Vagina (tissue), 2 donors: ENCODE results near the gene PLCB1. TPM values are rescaled to one million over a fixed set of nuclear protein-coding genes. Genes with fewer than 3 reads are reported as not detected.
"Not testable (repeated sequence)": the region's sequence is repeated elsewhere in the genome, so short reads cannot be mapped to it uniquely, and the experiment has no call there.

Experiments
- DNase-seq, 2 donors: peaks; one replicate each; pipeline ENCODE4 v3.0.0-alpha.2; 2017; ENCODE audit errors: extremely low spot score in 2 of 2
- H3K27ac ChIP-seq: fragments of 200-600 bp; sonication (generic); one replicate; pipeline ENCODE4 v1.5.1; 2019
- H3K27me3 ChIP-seq: fragments of 200-600 bp; sonication (generic); one replicate; pipeline ENCODE4 v1.5.1; 2019
- H3K36me3 ChIP-seq, 2 donors: fragments of 200-600 bp; sonication (generic); one replicate each; pipeline ENCODE4 v1.5.1; 2017 to 2019
- H3K4me1 ChIP-seq: fragments of 200-600 bp; sonication (generic); one replicate; pipeline ENCODE4 v1.5.1; 2019
- H3K4me3 ChIP-seq, 2 donors: fragments of 200-600 bp; sonication (generic); 1 replicate in 1 of 2; 2 replicates in 1 of 2; pipeline ENCODE4 v1.5.1; 2016 to 2019
- H3K9me3 ChIP-seq: fragments of 200-600 bp; sonication (generic); one replicate; pipeline ENCODE4 v1.5.1; 2019
- POLR2A ChIP-seq, 2 donors: fragments of 450-650 bp; IDR thresholded peaks; one replicate each; pipeline ENCODE4 v1.6.1; 2017; ENCODE audit warnings: antibody characterized with exemption in 2 of 2, mild to moderate bottlenecking in 2 of 2, moderate library complexity in 2 of 2
- POLR2AphosphoS5 ChIP-seq, 2 donors: sonication (generic); formaldehyde crosslinking; IDR thresholded peaks; one replicate each; pipeline ENCODE4 v1.9.0; 2017; ENCODE audit warnings: antibody characterized with exemption in 2 of 2, mild to moderate bottlenecking in 2 of 2, low read depth in 1 of 2; ENCODE audit not compliant: insufficient read depth in 1 of 2
- intact Hi-C: fragments of 100-400 bp; cut with DNase I; formaldehyde crosslinking; loops from one replicate; pipeline ENCODE4 v1.15.1; 2023
- total RNA-seq: library from RNA; depleted of rRNA; stranded (reverse); fragments of >200 nt; gene quantifications from one replicate; pipeline ENCODE4 v1.2.3, GENCODE V29; 2016
- TF ChIP-seq, protein P1 (sequence below), 3 experiments: fragments of 450-650 bp in 2 of 3; fragments of 200-600 bp in 1 of 3; sonication (generic) in 1 of 3; IDR thresholded peaks; one replicate each; pipeline ENCODE4 v1.5.1; 2017 to 2019; ENCODE audit warnings: antibody characterized with exemption in 3 of 3, mild to moderate bottlenecking in 2 of 3, moderate library complexity in 2 of 3

The PLCB1 gene
- total RNA-seq, 1 donor from 2014 or later: 32.4 TPM

- no peak for TF ChIP-seq POLR2AphosphoS5 (IDR thresholded peaks at IDR 0.05; ENCODE audit: insufficient read depth in 1 of 2, low read depth in 1 of 2)
- TF ChIP-seq POLR2A (IDR thresholded peaks at IDR 0.05): no peak
- TF ChIP-seq, protein P1, sequence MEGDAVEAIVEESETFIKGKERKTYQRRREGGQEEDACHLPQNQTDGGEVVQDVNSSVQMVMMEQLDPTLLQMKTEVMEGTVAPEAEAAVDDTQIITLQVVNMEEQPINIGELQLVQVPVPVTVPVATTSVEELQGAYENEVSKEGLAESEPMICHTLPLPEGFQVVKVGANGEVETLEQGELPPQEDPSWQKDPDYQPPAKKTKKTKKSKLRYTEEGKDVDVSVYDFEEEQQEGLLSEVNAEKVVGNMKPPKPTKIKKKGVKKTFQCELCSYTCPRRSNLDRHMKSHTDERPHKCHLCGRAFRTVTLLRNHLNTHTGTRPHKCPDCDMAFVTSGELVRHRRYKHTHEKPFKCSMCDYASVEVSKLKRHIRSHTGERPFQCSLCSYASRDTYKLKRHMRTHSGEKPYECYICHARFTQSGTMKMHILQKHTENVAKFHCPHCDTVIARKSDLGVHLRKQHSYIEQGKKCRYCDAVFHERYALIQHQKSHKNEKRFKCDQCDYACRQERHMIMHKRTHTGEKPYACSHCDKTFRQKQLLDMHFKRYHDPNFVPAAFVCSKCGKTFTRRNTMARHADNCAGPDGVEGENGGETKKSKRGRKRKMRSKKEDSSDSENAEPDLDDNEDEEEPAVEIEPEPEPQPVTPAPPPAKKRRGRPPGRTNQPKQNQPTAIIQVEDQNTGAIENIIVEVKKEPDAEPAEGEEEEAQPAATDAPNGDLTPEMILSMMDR (IDR thresholded peaks at IDR 0.05): no peak
- H3K27me3 ChIP-seq: no peaks in the 10 kb centered on the region
Observed at GRCh38 chr20:8432435-8433148, 300.5 kb downstream of the PLCB1 start.

GRCh38 chr20:8433291-8433690 is 301.2 kb downstream of the PLCB1 start:
- no peaks in the 10 kb centered on the region for H3K9me3 ChIP-seq
- H3K27ac ChIP-seq: no peak overlapping the region
- intact Hi-C loops: no loop called here
- H3K4me3 ChIP-seq: no peak overlapping the region
- no peaks in the 10 kb centered on the region for H3K36me3 ChIP-seq
- no peaks in the 10 kb centered on the region for H3K27me3 ChIP-seq
- DNase-seq: no peak
- peaks cover 10% of the 10 kb centered on the region for H3K4me1 ChIP-seq
- no peak for TF ChIP-seq POLR2AphosphoS5 (IDR thresholded peaks at IDR 0.05; ENCODE audit: insufficient read depth in 1 of 2, low read depth in 1 of 2)
- no peak for TF ChIP-seq POLR2A (IDR thresholded peaks at IDR 0.05)
- TF ChIP-seq, protein P1 (IDR thresholded peaks at IDR 0.05): no peak

More at GRCh38 chr20:8432435-8433148, 300.5 kb downstream of the PLCB1 start:
- no peak overlapping the region for H3K4me3 ChIP-seq
- no peaks in the 10 kb centered on the region for H3K36me3 ChIP-seq
- H3K4me1 ChIP-seq: peaks cover 10% of the 10 kb centered on the region
- no peaks in the 10 kb centered on the region for H3K9me3 ChIP-seq
- H3K27ac ChIP-seq: no peak overlapping the region
- intact Hi-C loops: no loop called here
- no peak for DNase-seq

DNA sequence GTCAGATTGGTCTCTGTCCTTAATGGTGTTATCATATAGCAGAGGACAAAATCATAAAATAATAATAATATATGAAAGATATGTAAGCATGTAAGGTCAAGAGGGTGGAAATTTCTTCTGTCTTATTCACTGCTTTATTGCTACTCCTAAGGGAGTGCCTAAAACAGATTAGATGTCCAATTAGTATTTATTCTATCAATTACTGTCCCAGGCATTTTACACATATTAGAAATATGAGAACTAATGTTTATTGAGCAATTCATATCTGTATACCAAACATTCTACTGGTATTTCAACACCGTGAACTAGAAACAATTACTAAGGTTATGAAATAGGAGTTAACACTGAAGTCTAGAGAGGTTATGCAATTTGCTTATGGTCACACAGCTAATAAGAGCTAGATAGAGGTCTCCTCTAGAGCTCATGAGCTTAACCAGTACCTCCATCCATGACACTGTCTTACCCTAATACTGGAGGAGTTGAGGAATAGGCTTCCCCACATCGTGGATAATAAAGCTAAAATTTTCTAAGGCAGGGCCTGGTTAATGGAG is 302.3 kb downstream of the PLCB1 start:
- Histone ChIP-seq H3K27me3 (no peaks in the 10 kb centered on the region), H3K36me3 (no peaks in the 10 kb centered on the region)
- intact Hi-C loops: no loop called here

GRCh38 chr20:8435285-8436035 is 303.4 kb downstream of the PLCB1 start:
- TF ChIP-seq, protein P1 (IDR thresholded peaks at IDR 0.05): no peak
- no peak for TF ChIP-seq POLR2AphosphoS5 (IDR thresholded peaks at IDR 0.05; ENCODE audit: insufficient read depth in 1 of 2, low read depth in 1 of 2)
- no peak for TF ChIP-seq POLR2A (IDR thresholded peaks at IDR 0.05)
- Histone ChIP-seq H3K4me1 (peaks cover 10% of the 10 kb centered on the region), H3K36me3 (no peaks in the 10 kb centered on the region), H3K9me3 (no peaks in the 10 kb centered on the region), H3K4me3 (no peak overlapping the region), H3K27ac (no peak overlapping the region), H3K27me3 (no peaks in the 10 kb centered on the region)
- no peak for DNase-seq
- intact Hi-C loops: no loop called here

More for the DNA sequence above, 302.3 kb downstream of the PLCB1 start:
- TF ChIP-seq POLR2A (IDR thresholded peaks at IDR 0.05): no peak
- no peak for TF ChIP-seq POLR2AphosphoS5 (IDR thresholded peaks at IDR 0.05; ENCODE audit: insufficient read depth in 1 of 2, low read depth in 1 of 2)
- TF ChIP-seq, protein P1 (IDR thresholded peaks at IDR 0.05): no peak
- Histone ChIP-seq H3K27ac (no peak overlapping the region), H3K4me3 (no peak overlapping the region), H3K4me1 (peaks cover 10% of the 10 kb centered on the region), H3K9me3 (no peaks in the 10 kb centered on the region)
- no peak for DNase-seq

- DNase-seq, H3K9me3 ChIP-seq, H3K4me3 ChIP-seq, H3K27me3 ChIP-seq, intact Hi-C loops, H3K27ac ChIP-seq, H3K4me1 ChIP-seq, H3K36me3 ChIP-seq: not testable (repeated sequence)
Observed at GRCh38 chr20:8436938-8437337, 304.9 kb downstream of the PLCB1 start.
